Activated naive CD8-positive, alpha-beta T cell treated with anti-CD3 and anti-CD28 coated beads, Interleukin-2, amount 10 ng/mL, durations not matched to agents 7 days and 5 days (primary cell): ENCODE data around the gene PILRB. TPM values are rescaled to one million over a fixed set of nuclear protein-coding genes. Genes with fewer than 3 reads are reported as not detected.
"Not testable (repeated sequence)": the region's sequence is repeated elsewhere in the genome, so short reads cannot be mapped to it uniquely, and the experiment has no call there.

ENCODE experiments used
- ATAC-seq: fragments of 150-1000 bp; cut with Tn5 transposase; one replicate; pipeline ENCODE4 v1.10.0; 2021; ENCODE audit warnings: low read depth, moderate library complexity
- POLR2A ChIA-PET: fragments of 350-600 bp; sonication (Branson Sonifier 250); formaldehyde crosslinking; loops from one replicate; lab custom pipeline; 2021; ENCODE audit warnings: antibody characterized with exemption; lab: Charles Lee
- DNase-seq: peaks from one replicate; pipeline ENCODE4 v3.0.0; 2021
- H3K27ac Mint-ChIP-seq: one replicate; pipeline ENCODE4 v1.8.0; 2022; ENCODE audit warnings: mild to moderate bottlenecking, mixed read lengths
- H3K27me3 Mint-ChIP-seq: one replicate; pipeline ENCODE4 v1.8.0; 2022; ENCODE audit warnings: mild to moderate bottlenecking, moderate library complexity, mixed read lengths
- H3K36me3 Mint-ChIP-seq: one replicate; pipeline ENCODE4 v1.8.0; 2021; ENCODE audit warnings: mild to moderate bottlenecking, mixed read lengths
- H3K4me1 Mint-ChIP-seq: one replicate; pipeline ENCODE4 v1.8.0; 2021; ENCODE audit warnings: mixed read lengths
- H3K4me3 Mint-ChIP-seq: one replicate; pipeline ENCODE4 v1.8.0; 2022; ENCODE audit warnings: mild to moderate bottlenecking, moderate library complexity, mixed read lengths
- H3K9me3 Mint-ChIP-seq: one replicate; pipeline ENCODE4 v1.8.0; 2021; ENCODE audit warnings: mixed read lengths
- total RNA-seq, 2 experiments: library from RNA; stranded (reverse); gene quantifications; one replicate each; pipeline ENCODE4 v1.2.3, GENCODE V29; 2021

PILRB gene
- total RNA-seq, 2 experiments from 2014 or later, result 91.3 to 96.4 TPM

GRCh38 chr7:100363098-100363497 is 5.2 kb downstream of the PILRB start:
- Mint-ChIP-seq H3K4me1 (peaks cover 26% of the 10 kb centered on the region), H3K27ac (no peak overlapping the region), H3K9me3 (no peaks in the 10 kb centered on the region), H3K4me3 (no peak overlapping the region), H3K36me3 (peaks cover 36% of the 10 kb centered on the region), H3K27me3 (no peaks in the 10 kb centered on the region)
- DNase-seq (no peak), ATAC-seq (no peak)
- POLR2A ChIA-PET, result no interaction called here

- H3K9me3 Mint-ChIP-seq, ATAC-seq, H3K27me3 Mint-ChIP-seq, H3K4me3 Mint-ChIP-seq, POLR2A ChIA-PET, DNase-seq: not testable (repeated sequence)
- Mint-ChIP-seq H3K4me1 (peaks cover 29% of the 10 kb centered on the region), H3K27ac (peak overlapping the region; percentile 26), H3K36me3 (peaks cover 36% of the 10 kb centered on the region)
These were observed 5.9 kb downstream of the PILRB start for GRCh38 chr7:100363797-100364196.

- ATAC-seq, result no peak
- Mint-ChIP-seq H3K9me3 (no peaks in the 10 kb centered on the region), H3K27ac (peak overlapping the region; percentile 26), H3K4me3 (no peak overlapping the region), H3K36me3 (peaks cover 34% of the 10 kb centered on the region), H3K4me1 (peaks cover 32% of the 10 kb centered on the region), H3K27me3 (no peaks in the 10 kb centered on the region)
- DNase-seq, result no peak
- POLR2A ChIA-PET, result no interaction called here
These were observed 6.6 kb downstream of the PILRB start for GRCh38 chr7:100364480-100364879.

- not testable (repeated sequence) for H3K4me3 Mint-ChIP-seq, H3K9me3 Mint-ChIP-seq, ATAC-seq, DNase-seq, H3K27me3 Mint-ChIP-seq
- peaks cover 26% of the 10 kb centered on the region for H3K36me3 Mint-ChIP-seq
- H3K4me1 Mint-ChIP-seq, result peaks cover 32% of the 10 kb centered on the region
- peak overlapping the region; percentile 76 for H3K27ac Mint-ChIP-seq
- POLR2A ChIA-PET, result interaction anchor here (2.0 kb wide), 1 partner anchor 10 kb away, joined by 5 read pairs; no protein-coding TSS in a partner anchor
These were observed 8.1 kb downstream of the PILRB start for GRCh38 chr7:100365998-100366367.

- peaks cover 24% of the 10 kb centered on the region for H3K36me3 Mint-ChIP-seq
- DNase-seq (no peak), ATAC-seq (peak; percentile 32)
- H3K27me3 Mint-ChIP-seq, result no peaks in the 10 kb centered on the region
- H3K27ac Mint-ChIP-seq, result peak overlapping the region; percentile 76
- peaks cover 32% of the 10 kb centered on the region for H3K4me1 Mint-ChIP-seq
- no peak overlapping the region for H3K4me3 Mint-ChIP-seq
- H3K9me3 Mint-ChIP-seq, result no peaks in the 10 kb centered on the region
- POLR2A ChIA-PET, result interaction anchor here (0.6 to 2.0 kb wide), 3 partner anchors 11 to 62 kb away, joined by 4 to 5 read pairs (median 5); partner anchors contain the start of gene ZCWPW1
These were observed 8.7 kb downstream of the PILRB start for GRCh38 chr7:100366411-100367250.

- Mint-ChIP-seq H3K36me3 (peaks cover 20% of the 10 kb centered on the region), H3K27me3 (no peaks in the 10 kb centered on the region), H3K4me3 (no peak overlapping the region), H3K27ac (peak overlapping the region; percentile 75), H3K9me3 (no peaks in the 10 kb centered on the region), H3K4me1 (peaks cover 33% of the 10 kb centered on the region)
- ATAC-seq (no peak), DNase-seq (no peak)
- POLR2A ChIA-PET, result interaction anchor here (0.8 kb wide), 1 partner anchor 61 kb away, joined by 4 read pairs; the partner anchor contains the start of gene ZCWPW1
These were observed 9.3 kb downstream of the PILRB start for GRCh38 chr7:100367251-100367620.

- POLR2A ChIA-PET, result interaction anchor here (0.7 to 1.3 kb wide), 3 partner anchors 15 to 259 kb away, joined by 3 to 8 read pairs (median 5); no protein-coding TSS in a partner anchor
- DNase-seq (no peak), ATAC-seq (no peak)
- peak overlapping the region; percentile 84 for H3K27ac Mint-ChIP-seq
- H3K36me3 Mint-ChIP-seq, result peaks cover 19% of the 10 kb centered on the region
- peaks cover 36% of the 10 kb centered on the region for H3K4me1 Mint-ChIP-seq
- no peak overlapping the region for H3K4me3 Mint-ChIP-seq
- no peaks in the 10 kb centered on the region for H3K9me3 Mint-ChIP-seq
- no peaks in the 10 kb centered on the region for H3K27me3 Mint-ChIP-seq
These were observed 10.0 kb downstream of the PILRB start for GRCh38 chr7:100367676-100368613.

- H3K36me3 Mint-ChIP-seq, result peaks cover 9% of the 10 kb centered on the region
- H3K9me3 Mint-ChIP-seq, result no peaks in the 10 kb centered on the region
- ATAC-seq (peak; percentile 23), DNase-seq (peak; percentile 36)
- peaks cover 33% of the 10 kb centered on the region for H3K4me1 Mint-ChIP-seq
- POLR2A ChIA-PET, result interaction anchor here (0.7 to 1.3 kb wide), 2 partner anchors 16 to 96 kb away, joined by 3 to 5 read pairs; no protein-coding TSS in a partner anchor
- H3K27me3 Mint-ChIP-seq, result no peaks in the 10 kb centered on the region
- peak overlapping the region; percentile 84 for H3K27ac Mint-ChIP-seq
- peak overlapping the region; percentile 29 for H3K4me3 Mint-ChIP-seq
These were observed 11.2 kb downstream of the PILRB start for GRCh38 chr7:100369105-100369504.

- H3K9me3 Mint-ChIP-seq, result no peaks in the 10 kb centered on the region
- H3K4me1 Mint-ChIP-seq, result peaks cover 37% of the 10 kb centered on the region
- H3K36me3 Mint-ChIP-seq, result peaks cover 5% of the 10 kb centered on the region
- H3K27me3 Mint-ChIP-seq, result no peaks in the 10 kb centered on the region
- ATAC-seq (no peak), DNase-seq (no peak)
- H3K27ac Mint-ChIP-seq, result peak overlapping the region; percentile 51
- POLR2A ChIA-PET, result no interaction called here
- H3K4me3 Mint-ChIP-seq, result no peak overlapping the region
These were observed 12.4 kb downstream of the PILRB start for GRCh38 chr7:100370303-100370702.

GRCh38 chr7:100370746-100371145 is 12.8 kb downstream of the PILRB start:
- H3K4me3 Mint-ChIP-seq, result no peak overlapping the region
- no peak overlapping the region for H3K27ac Mint-ChIP-seq
- no peaks in the 10 kb centered on the region for H3K27me3 Mint-ChIP-seq
- H3K9me3 Mint-ChIP-seq, result no peaks in the 10 kb centered on the region
- H3K4me1 Mint-ChIP-seq, result peaks cover 35% of the 10 kb centered on the region
- DNase-seq (no peak), ATAC-seq (no peak)
- peaks cover 5% of the 10 kb centered on the region for H3K36me3 Mint-ChIP-seq
- POLR2A ChIA-PET, result no interaction called here

GRCh38 chr7:100371561-100372171 is 13.7 kb downstream of the PILRB start:
- Mint-ChIP-seq H3K9me3 (no peaks in the 10 kb centered on the region), H3K27ac (peak overlapping the region; percentile 94), H3K4me1 (peaks cover 27% of the 10 kb centered on the region), H3K27me3 (no peaks in the 10 kb centered on the region), H3K36me3 (no peaks in the 10 kb centered on the region), H3K4me3 (no peak overlapping the region)
- ATAC-seq, result no peak
- DNase-seq, result peak; percentile 33
- POLR2A ChIA-PET, result interaction anchor here (0.6 kb wide), 1 partner anchor 328 kb away, joined by 9 read pairs; no protein-coding TSS in a partner anchor

GRCh38 chr7:100372256-100372655 is 14.3 kb downstream of the PILRB start:
- no peak for DNase-seq
- Mint-ChIP-seq H3K9me3 (no peaks in the 10 kb centered on the region), H3K27ac (peak overlapping the region; percentile 94), H3K36me3 (no peaks in the 10 kb centered on the region), H3K4me1 (peaks cover 24% of the 10 kb centered on the region), H3K27me3 (no peaks in the 10 kb centered on the region), H3K4me3 (peak overlapping the region; percentile 52)
- peak; percentile 68 for ATAC-seq
- POLR2A ChIA-PET, result interaction anchor here (0.6 to 0.7 kb wide), 3 partner anchors 18 to 328 kb away, joined by 3 to 9 read pairs (median 3); no protein-coding TSS in a partner anchor
